ENCODE data around the gene CYS1.
A peak's percentile ranks its signal among the peaks of the same experiment; 100 is the strongest.
"Not testable (repeated sequence)": the region's sequence is repeated elsewhere in the genome, so short reads cannot be mapped to it uniquely, and the experiment has no call there.

The CYS1 gene

DNA sequence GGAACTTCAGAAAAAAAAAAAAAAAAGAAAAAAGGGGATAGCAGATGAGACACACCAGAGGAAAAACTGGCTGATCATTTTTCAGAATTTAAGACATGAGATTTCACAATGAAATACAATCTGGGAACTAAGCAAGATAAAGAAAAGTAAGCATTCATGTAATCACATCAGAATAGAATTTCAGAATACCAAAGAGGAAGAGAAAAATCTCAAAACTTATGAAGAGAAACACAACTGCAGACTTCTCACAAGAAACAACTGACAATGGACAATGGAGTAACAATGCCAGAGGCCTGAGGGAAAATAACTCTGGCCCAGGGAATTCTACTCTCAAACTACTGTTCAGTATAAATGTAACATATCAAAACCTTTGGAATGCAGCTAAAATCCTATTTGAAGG, 29.1 kb upstream of the CYS1 start:
- TF ChIP-seq, protein P1, sequence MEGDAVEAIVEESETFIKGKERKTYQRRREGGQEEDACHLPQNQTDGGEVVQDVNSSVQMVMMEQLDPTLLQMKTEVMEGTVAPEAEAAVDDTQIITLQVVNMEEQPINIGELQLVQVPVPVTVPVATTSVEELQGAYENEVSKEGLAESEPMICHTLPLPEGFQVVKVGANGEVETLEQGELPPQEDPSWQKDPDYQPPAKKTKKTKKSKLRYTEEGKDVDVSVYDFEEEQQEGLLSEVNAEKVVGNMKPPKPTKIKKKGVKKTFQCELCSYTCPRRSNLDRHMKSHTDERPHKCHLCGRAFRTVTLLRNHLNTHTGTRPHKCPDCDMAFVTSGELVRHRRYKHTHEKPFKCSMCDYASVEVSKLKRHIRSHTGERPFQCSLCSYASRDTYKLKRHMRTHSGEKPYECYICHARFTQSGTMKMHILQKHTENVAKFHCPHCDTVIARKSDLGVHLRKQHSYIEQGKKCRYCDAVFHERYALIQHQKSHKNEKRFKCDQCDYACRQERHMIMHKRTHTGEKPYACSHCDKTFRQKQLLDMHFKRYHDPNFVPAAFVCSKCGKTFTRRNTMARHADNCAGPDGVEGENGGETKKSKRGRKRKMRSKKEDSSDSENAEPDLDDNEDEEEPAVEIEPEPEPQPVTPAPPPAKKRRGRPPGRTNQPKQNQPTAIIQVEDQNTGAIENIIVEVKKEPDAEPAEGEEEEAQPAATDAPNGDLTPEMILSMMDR (IDR thresholded peaks at IDR 0.05; ENCODE audit: low read depth, low read length), result no peak
- peak in 1 of 2 donors; percentile 9 for DNase-seq (ENCODE audit: low read depth in 2 of 2)
- no peak overlapping the region for H3K4me3 ChIP-seq (replicated peaks in 1 of 2; ENCODE audit: low read depth in 2 of 2, low read length in 2 of 2)

DNA sequence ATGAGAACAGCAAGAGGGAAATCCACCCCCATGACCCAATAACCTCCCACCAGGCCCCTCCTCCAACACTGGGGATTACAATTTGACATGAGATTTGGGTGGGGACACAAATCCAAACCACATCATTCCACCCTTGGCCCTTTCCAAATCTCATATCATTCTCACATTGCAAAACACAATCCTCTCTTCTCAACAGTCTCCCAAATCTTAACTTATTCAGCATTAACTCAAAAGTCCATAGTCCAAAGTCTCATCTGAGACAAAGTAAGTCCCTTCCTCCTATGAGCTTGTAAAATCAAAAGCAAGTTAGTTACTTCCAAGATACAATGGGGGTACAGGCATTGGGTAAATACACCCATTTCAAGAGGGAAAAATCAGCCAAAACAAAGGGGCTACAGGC, 24.7 kb upstream of the CYS1 start:
- DNase-seq (ENCODE audit: low read depth in 2 of 2); H3K4me3 ChIP-seq (replicated peaks in 1 of 2; ENCODE audit: low read depth in 2 of 2, low read length in 2 of 2): not testable (repeated sequence)

DNA sequence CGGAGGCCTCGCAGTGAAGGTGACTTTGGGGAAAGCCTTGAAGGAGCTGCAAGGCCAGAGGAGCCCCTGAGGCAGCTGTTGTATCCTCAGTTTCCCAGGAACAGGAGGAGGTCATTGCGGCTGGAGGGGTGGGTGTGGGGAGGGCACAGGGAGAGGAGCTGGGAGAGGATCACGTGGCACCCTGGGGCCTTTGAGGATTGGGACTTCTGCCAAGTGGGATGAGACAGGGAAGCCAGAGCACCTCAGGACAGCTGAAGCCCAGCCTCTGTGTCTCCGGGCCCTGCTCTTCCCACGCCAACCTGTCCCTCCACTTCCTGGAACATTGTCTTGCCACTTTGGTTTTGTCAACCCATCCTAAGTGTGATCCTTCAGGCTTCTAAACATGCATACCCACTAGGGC, 23.0 kb upstream of the CYS1 start:
- no peak for DNase-seq (ENCODE audit: low read depth in 2 of 2)
- TF ChIP-seq, protein P1 (IDR thresholded peaks at IDR 0.05; ENCODE audit: low read depth, low read length), result no peak
- H3K4me3 ChIP-seq (replicated peaks in 1 of 2; ENCODE audit: low read depth in 2 of 2, low read length in 2 of 2), result no peak overlapping the region

DNA sequence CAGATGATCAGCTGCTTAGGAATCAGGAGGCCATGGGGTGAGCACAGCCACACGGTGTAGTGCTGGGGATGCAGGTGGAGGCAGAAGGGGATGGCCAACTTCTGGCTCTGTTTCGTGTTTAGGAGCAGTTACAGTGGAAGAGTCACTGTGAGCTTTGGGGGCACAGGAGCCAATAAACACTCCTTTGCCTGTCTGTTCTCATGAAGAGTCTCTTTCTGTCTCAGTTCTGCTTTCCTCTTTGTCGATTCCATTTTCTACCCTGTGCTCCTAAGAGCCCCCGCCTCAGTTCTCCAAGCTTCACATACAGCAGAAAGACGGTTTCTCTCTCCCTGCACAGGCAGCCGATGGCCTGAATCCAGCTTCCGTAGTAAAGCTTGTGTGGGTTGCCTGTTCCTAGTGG, 21.3 kb upstream of the CYS1 start:
- no peak overlapping the region for H3K4me3 ChIP-seq (replicated peaks in 1 of 2; ENCODE audit: low read depth in 2 of 2, low read length in 2 of 2)
- DNase-seq (ENCODE audit: low read depth in 2 of 2), result no peak
- TF ChIP-seq, protein P1 (IDR thresholded peaks at IDR 0.05; ENCODE audit: low read depth, low read length), result no peak

DNA sequence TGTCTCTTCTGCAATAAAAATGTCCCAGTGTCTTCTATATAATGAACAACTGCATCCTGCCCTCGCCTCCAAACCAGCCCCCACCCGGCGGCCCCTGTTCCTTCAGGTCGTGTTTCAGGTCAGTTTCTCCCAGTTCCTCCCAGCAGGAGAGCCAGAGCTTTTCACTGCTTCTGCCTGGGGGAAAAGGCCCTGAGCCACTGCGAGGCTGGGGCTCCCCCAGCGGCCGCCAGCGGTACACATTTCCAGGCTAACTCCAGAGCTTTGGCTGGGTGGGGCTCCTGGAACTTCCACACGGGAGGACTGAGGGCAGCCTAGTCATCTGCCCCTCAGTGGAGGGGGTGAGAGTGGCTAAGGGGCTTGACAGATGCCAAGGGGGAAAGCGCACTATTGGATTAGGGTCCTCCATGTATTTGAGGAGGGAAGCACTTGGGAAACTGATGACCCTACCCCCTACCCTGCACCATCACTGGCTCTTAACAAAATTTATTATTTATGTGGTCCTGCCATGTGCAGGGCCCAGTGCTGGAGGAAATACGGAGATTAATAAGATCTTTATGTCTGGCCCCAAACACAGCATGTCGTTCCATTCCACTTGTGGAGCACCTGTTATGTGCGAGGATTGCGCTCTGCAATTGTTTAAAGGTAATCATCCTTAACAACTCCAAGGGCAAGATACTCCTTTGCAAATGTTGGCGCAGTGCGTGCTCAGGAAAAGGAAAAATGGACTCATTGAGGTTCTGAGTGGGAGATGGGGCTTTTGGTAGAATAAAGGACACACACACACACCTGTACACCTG, 17.3 kb upstream of the CYS1 start:
- DNase-seq (ENCODE audit: low read depth in 2 of 2), result peak; percentile 59 to 69
- TF ChIP-seq, protein P1 (IDR thresholded peaks at IDR 0.05; ENCODE audit: low read depth, low read length), result peak; percentile 98
- H3K4me3 ChIP-seq (replicated peaks in 1 of 2; ENCODE audit: low read depth in 2 of 2, low read length in 2 of 2), result no peak overlapping the region

DNA sequence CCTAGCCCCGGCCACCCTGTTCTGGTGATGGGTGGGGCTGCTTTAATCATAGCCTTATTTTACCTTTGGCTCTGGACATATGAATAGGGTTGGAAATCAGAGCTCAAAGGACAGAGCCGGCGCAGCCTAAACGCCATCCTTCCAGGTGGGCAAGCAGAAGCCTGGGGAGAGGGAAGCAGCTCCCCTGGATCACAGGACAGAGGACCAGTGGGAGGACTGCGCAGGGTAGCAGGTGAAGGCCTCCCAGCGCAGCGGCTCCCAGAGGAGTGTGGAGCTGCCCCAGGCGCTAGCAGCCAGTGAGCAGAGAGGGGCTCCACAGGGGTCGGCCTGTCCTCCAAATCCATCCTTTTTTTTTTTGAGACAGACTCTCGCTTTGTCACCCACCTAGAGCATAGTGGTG, 16.4 kb upstream of the CYS1 start:
- no peak for DNase-seq (ENCODE audit: low read depth in 2 of 2)
- TF ChIP-seq, protein P1 (IDR thresholded peaks at IDR 0.05; ENCODE audit: low read depth, low read length), result no peak
- no peak overlapping the region for H3K4me3 ChIP-seq (replicated peaks in 1 of 2; ENCODE audit: low read depth in 2 of 2, low read length in 2 of 2)

DNA sequence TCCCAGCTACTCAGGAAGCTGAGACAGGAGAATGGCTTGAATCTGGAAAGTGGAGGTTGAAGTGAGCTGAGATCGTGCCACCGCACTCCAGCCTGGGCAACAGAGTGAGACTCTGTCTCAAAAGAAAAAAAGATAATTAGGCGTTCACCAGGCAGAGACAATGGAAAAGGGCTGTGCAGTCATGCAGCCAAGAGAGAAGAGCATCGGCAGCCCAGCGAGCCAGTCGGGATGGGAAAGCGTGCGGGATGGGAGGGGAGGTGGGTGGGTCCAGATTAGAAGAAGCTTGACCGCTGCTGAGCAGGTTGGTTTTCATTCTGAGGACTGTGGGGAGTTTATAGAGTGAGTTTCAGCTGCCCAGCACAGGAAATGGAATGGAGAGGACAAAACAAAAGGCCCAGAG, 15.0 kb upstream of the CYS1 start:
- no peak overlapping the region for H3K4me3 ChIP-seq (replicated peaks in 1 of 2; ENCODE audit: low read depth in 2 of 2, low read length in 2 of 2)
- TF ChIP-seq, protein P1 (IDR thresholded peaks at IDR 0.05; ENCODE audit: low read depth, low read length), result no peak
- DNase-seq (ENCODE audit: low read depth in 2 of 2), result no peak

Measured in cardiac fibroblast (primary cell).